HepG2 (cell line): ENCODE results near the gene ENO3. TPM values are rescaled to one million over a fixed set of nuclear protein-coding genes. Genes with fewer than 3 reads are reported as not detected.

Source experiments
- ATF6 ChIP-seq: sonication (generic); formaldehyde crosslinking; conservative IDR thresholded peaks from 2 replicates; pipeline ENCODE4 v1.4.0; 2020; ENCODE audit warnings: missing genetic modification reagents
- ELF1 ChIP-seq: sonication (generic); formaldehyde crosslinking; IDR thresholded peaks from 2 replicates; pipeline ENCODE4 v1.4.0; 2020; ENCODE audit warnings: missing genetic modification reagents
- MAF1 ChIP-seq: sonication (generic); formaldehyde crosslinking; IDR thresholded peaks from 2 replicates; pipeline ENCODE4 v1.5.0; 2020; ENCODE audit warnings: missing genetic modification reagents, borderline replicate concordance
- MEF2D ChIP-seq: sonication (generic); formaldehyde crosslinking; IDR thresholded peaks from 2 replicates; pipeline ENCODE4 v1.5.1; 2020; ENCODE audit warnings: mild to moderate bottlenecking, missing genetic modification reagents
- MIER2 ChIP-seq: IDR thresholded peaks from 2 replicates; pipeline ENCODE4 v1.6.1; 2016; ENCODE audit warnings: missing biosample characterization, missing genetic modification reagents
- NFAT5 ChIP-seq: sonication (generic); formaldehyde crosslinking; IDR thresholded peaks from 2 replicates; pipeline ENCODE4 v1.4.0; 2020; ENCODE audit warnings: missing genetic modification reagents
- RBM22 ChIP-seq: fragments of 200-400 bp; formaldehyde crosslinking; optimal IDR thresholded peaks from 2 replicates; pipeline ENCODE3; 2017; ENCODE audit warnings: mild to moderate bottlenecking, low read length, moderate library complexity
- RXRA ChIP-seq: sonication (generic); formaldehyde crosslinking; IDR thresholded peaks from 2 replicates; pipeline ENCODE4 v1.5.1; 2020; ENCODE audit warnings: missing genetic modification reagents
- SALL2 ChIP-seq: sonication (generic); formaldehyde crosslinking; IDR thresholded peaks from 2 replicates; pipeline ENCODE4 v1.8.1; 2023; ENCODE audit warnings: mild to moderate bottlenecking, missing genetic modification reagents, inconsistent platforms
- YY1 ChIP-seq: IDR thresholded peaks from 2 replicates; pipeline ENCODE4 v1.6.1; 2011; ENCODE audit warnings: low read length, low read depth, moderate library complexity, mild to moderate bottlenecking; ENCODE audit not compliant: insufficient read depth, insufficient replicate concordance
- ZBTB4 ChIP-seq: sonication (generic); formaldehyde crosslinking; IDR thresholded peaks from 2 replicates; pipeline ENCODE4 v1.4.0; 2020; ENCODE audit warnings: missing genetic modification reagents, mild to moderate bottlenecking, borderline replicate concordance
- ZNF205 ChIP-seq: IDR thresholded peaks from 2 replicates; pipeline ENCODE4 v1.6.1; 2018; ENCODE audit warnings: missing biosample characterization, missing genetic modification reagents
- ZNF687 ChIP-seq: sonication (generic); formaldehyde crosslinking; IDR thresholded peaks from 2 replicates; pipeline ENCODE4 v1.5.1; 2020; ENCODE audit warnings: mild to moderate bottlenecking, missing genetic modification reagents, moderate library complexity
- polyA plus RNA-seq, 8 experiments: library from polyadenylated mRNA; depleted of rRNA in 3 of 8; stranded (reverse) in 7 of 8; unstranded in 1 of 8; fragments of >200 nt; fragmentation: Illumina TruSeq in 4 of 8; extraction: Trizol in 4 of 8; gene quantifications; 2 replicates each; pipeline versions ENCODE4 v1.2.1 to v1.2.3, GENCODE V29; 2011 to 2016; ENCODE audit warnings: low read depth in 4 of 8, missing spikeins in 1 of 8, mixed read lengths in 1 of 8; ENCODE audit not compliant: insufficient read depth in 1 of 8
- total RNA-seq, 5 experiments: library from RNA; depleted of rRNA; stranded (reverse); fragments of >200 nt; fragmentation: Illumina TruSeq; extraction: Trizol; gene quantifications; 2 replicates each; pipeline ENCODE4 v1.2.3, GENCODE V29; 2016; ENCODE audit warnings: low read depth in 1 of 5

ENO3 gene
- total and polyA plus RNA-seq, 2 of the 13 experiments (the other 11 are each of a cell fraction or from before 2014, with no cell fraction given) = 59.8 to 69.8 TPM

- TF ChIP-seq ZBTB4 (CRISPR knock-in tag) (no peak), MIER2 (peak; percentile 43), RBM22 (peak; percentile 39), MAF1 (CRISPR knock-in tag) (no peak), MEF2D (CRISPR knock-in tag) (peak; percentile 60; the same call in 1 of the 2 replicates), ZNF687 (peak; percentile 85), ZNF205 (CRISPR knock-in tag) (0 out of 2 replicates have a peak, but pooled peaks have one; percentile 28), RXRA (peak; percentile 55), NFAT5 (CRISPR knock-in tag) (no peak), SALL2 (CRISPR knock-in tag) (0 out of 2 replicates have a peak, but pooled peaks have one; percentile 23), ELF1 (CRISPR knock-in tag) (peak; percentile 49; the same call in 1 of the 2 replicates), ATF6 (CRISPR knock-in tag) (no peak), YY1 (peak; percentile 54)
Measured at GRCh38 chr17:4934173-4934979, 16.5 kb upstream of the ENO3 start (continued).
